ENCODE measurements around the gene EDN1. TPM values are rescaled to one million over a fixed set of nuclear protein-coding genes. Genes with fewer than 3 reads are reported as not detected.
A peak's percentile ranks its signal among the peaks of the same experiment; 100 is the strongest.

EDN1 gene
- total and polyA plus RNA-seq, 2 of the 13 experiments (the other 11 are each of a cell fraction or from before 2014, with no cell fraction given) = 0.15 to 1.2 TPM

DNA sequence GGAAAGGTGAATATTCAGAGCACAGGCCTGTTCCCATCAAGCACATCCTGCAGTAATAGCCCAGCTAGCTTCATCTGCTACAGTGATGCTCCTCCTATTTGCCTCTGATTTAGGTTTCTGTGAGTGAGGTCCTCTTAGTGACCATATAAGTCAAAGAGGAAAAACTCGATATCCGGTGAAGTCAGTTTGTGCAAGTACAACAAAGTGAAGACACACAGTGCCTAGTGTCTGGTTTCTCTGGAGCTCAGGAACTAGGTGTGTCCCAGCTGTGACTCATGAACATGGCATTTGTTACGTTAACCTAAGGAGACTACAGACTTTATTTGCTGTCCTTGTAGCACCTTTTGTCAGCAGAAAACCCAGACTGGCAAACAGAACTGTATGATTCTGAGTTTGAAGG lies 33.9 kb downstream of the EDN1 start (continued):
- TF ChIP-seq BRF2 (CRISPR knock-in tag; IDR thresholded peaks at IDR 0.05) = no peak
- no peak for TF ChIP-seq ZNF564 (CRISPR knock-in tag; IDR thresholded peaks at IDR 0.05)
- TF ChIP-seq, protein P1, sequence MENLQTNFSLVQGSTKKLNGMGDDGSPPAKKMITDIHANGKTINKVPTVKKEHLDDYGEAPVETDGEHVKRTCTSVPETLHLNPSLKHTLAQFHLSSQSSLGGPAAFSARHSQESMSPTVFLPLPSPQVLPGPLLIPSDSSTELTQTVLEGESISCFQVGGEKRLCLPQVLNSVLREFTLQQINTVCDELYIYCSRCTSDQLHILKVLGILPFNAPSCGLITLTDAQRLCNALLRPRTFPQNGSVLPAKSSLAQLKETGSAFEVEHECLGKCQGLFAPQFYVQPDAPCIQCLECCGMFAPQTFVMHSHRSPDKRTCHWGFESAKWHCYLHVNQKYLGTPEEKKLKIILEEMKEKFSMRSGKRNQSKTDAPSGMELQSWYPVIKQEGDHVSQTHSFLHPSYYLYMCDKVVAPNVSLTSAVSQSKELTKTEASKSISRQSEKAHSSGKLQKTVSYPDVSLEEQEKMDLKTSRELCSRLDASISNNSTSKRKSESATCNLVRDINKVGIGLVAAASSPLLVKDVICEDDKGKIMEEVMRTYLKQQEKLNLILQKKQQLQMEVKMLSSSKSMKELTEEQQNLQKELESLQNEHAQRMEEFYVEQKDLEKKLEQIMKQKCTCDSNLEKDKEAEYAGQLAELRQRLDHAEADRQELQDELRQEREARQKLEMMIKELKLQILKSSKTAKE (CRISPR knock-in tag; IDR thresholded peaks at IDR 0.05; ENCODE audit: borderline replicate concordance) = peak; percentile 43; the same call in 1 of the 2 replicates
- TF ChIP-seq HOXA3 (CRISPR knock-in tag; IDR thresholded peaks at IDR 0.05) = peak; percentile 63
- TF ChIP-seq RAD51 (IDR thresholded peaks at IDR 0.05; ENCODE audit: borderline replicate concordance) = no peak
- no peak for TF ChIP-seq ASH2L (IDR thresholded peaks at IDR 0.05; ENCODE audit: insufficient read length, low read depth, low read length)
- no peak for TF ChIP-seq ZNF501 (CRISPR knock-in tag; IDR thresholded peaks at IDR 0.05)
- TF ChIP-seq NR0B2 (CRISPR knock-in tag; IDR thresholded peaks at IDR 0.05) = no peak
- peak; percentile 65; the same call in 1 of the 2 replicates for TF ChIP-seq ZSCAN9 (CRISPR knock-in tag; IDR thresholded peaks at IDR 0.05; ENCODE audit: borderline replicate concordance)
- no peak for TF ChIP-seq ZMAT3 (CRISPR knock-in tag; conservative IDR thresholded peaks at IDR 0.05)
- TF ChIP-seq PHF21A (CRISPR knock-in tag; IDR thresholded peaks at IDR 0.05) = peak; percentile 72; the same call in 1 of the 2 replicates
- peak; percentile 58; the same call in 1 of the 2 replicates for TF ChIP-seq KAT8 (CRISPR knock-in tag; IDR thresholded peaks at IDR 0.05)
- no peak for TF ChIP-seq TGIF2 (CRISPR knock-in tag; IDR thresholded peaks at IDR 0.05)
- TF ChIP-seq ZBTB1 (CRISPR knock-in tag; IDR thresholded peaks at IDR 0.05; ENCODE audit: borderline replicate concordance) = no peak
- TF ChIP-seq HOXA9 (CRISPR knock-in tag; IDR thresholded peaks at IDR 0.05; ENCODE audit: borderline replicate concordance) = no peak
- TF ChIP-seq RXRA (CRISPR knock-in tag; IDR thresholded peaks at IDR 0.05) = peak; percentile 27; the same call in 1 of the 2 replicates
- no peak for TF ChIP-seq ZBTB40 (IDR thresholded peaks at IDR 0.05)
- no peak for TF ChIP-seq ZBTB40 (CRISPR knock-in tag; IDR thresholded peaks at IDR 0.05)
